Upper lobe of left lung (tissue), 6 donors: ENCODE results near the gene CEP104. TPM values are rescaled to one million over a fixed set of nuclear protein-coding genes. Genes with fewer than 3 reads are reported as not detected.

Experiments
- ATAC-seq, 2 donors: fragments of 200-7000 bp; cut with Tn5 transposase; one replicate each; pipeline ENCODE4 v1.9.1; 2022; ENCODE audit warnings: mild to moderate bottlenecking in 2 of 2, moderate library complexity in 2 of 2; ENCODE audit not compliant: low FRiP score in 2 of 2
- DNase-seq, 2 donors: peaks; one replicate each; pipeline ENCODE4 v3.0.0-alpha.2; 2019 to 2020
- H3K27ac ChIP-seq, 4 donors: fragments of 200-600 bp; sonication (generic); one replicate each; pipeline ENCODE4 v1.5.1; 2016 to 2019
- H3K27me3 ChIP-seq, 4 donors: fragments of 200-600 bp; sonication (generic); one replicate each; pipeline ENCODE4 v1.5.1; 2017 to 2019
- H3K36me3 ChIP-seq, 4 donors: fragments of 200-600 bp; sonication (generic); one replicate each; pipeline ENCODE4 v1.5.1; 2016 to 2019
- H3K4me1 ChIP-seq, 4 donors: fragments of 200-600 bp; sonication (generic); one replicate each; pipeline ENCODE4 v1.5.1; 2018 to 2019
- H3K4me3 ChIP-seq, 4 donors: fragments of 200-600 bp; sonication (generic); one replicate each; pipeline ENCODE4 v1.5.1; 2017 to 2019; ENCODE audit warnings: mild to moderate bottlenecking in 2 of 4, moderate library complexity in 1 of 4
- H3K9me3 ChIP-seq, 4 donors: fragments of 200-600 bp; sonication (generic); one replicate each; pipeline ENCODE4 v1.5.1; 2018 to 2019
- EP300 ChIP-seq, 4 donors: sonication (generic); formaldehyde crosslinking; IDR thresholded peaks; one replicate each; pipeline ENCODE4 v1.5.1; 2017; ENCODE audit warnings: antibody characterized with exemption in 4 of 4, control low read depth in 2 of 4
- POLR2A ChIP-seq, 4 donors: fragments of 450-650 bp; IDR thresholded peaks; one replicate each; pipeline ENCODE4 v1.5.1; 2016 to 2017; ENCODE audit warnings: antibody characterized with exemption in 4 of 4, mild to moderate bottlenecking in 2 of 4
- POLR2AphosphoS5 ChIP-seq, 2 donors: sonication (generic); formaldehyde crosslinking; IDR thresholded peaks; one replicate each; pipeline ENCODE4 v1.5.1; 2017; ENCODE audit warnings: antibody characterized with exemption in 2 of 2
- WGBS, 2 donors: methylation state at CpG; one replicate each; pipeline ENCODE4 v1.1.5; 2017 to 2018; 5-methylcytosine and 5-hydroxymethylcytosine counted together
- total RNA-seq, 6 donors: library from RNA; depleted of rRNA in 4 of 6; stranded (reverse); fragments of >200 nt in 4 of 6; gene quantifications; one replicate each; pipeline versions ENCODE4 v1.1.0 to v1.2.1, GENCODE V29; 2016 to 2021
- TF ChIP-seq, protein P1 (sequence below), 6 experiments: fragments of 450-650 bp in 4 of 6; fragments of 200-600 bp in 2 of 6; sonication (generic) in 2 of 6; IDR thresholded peaks; one replicate each; pipeline ENCODE4 v1.5.1; 2016 to 2019; ENCODE audit warnings: antibody characterized with exemption in 6 of 6
- donor health status: DM: no; HTN: no; CAD: no; lungs with moderate emphysema.
- donor health status: DM: no; HTN: yes; CAD: no; lungs with severe emphysema.

The CEP104 gene
- total RNA-seq, 6 donors from 2014 or later, result 37.7 to 118 (median 53.6) TPM

DNA sequence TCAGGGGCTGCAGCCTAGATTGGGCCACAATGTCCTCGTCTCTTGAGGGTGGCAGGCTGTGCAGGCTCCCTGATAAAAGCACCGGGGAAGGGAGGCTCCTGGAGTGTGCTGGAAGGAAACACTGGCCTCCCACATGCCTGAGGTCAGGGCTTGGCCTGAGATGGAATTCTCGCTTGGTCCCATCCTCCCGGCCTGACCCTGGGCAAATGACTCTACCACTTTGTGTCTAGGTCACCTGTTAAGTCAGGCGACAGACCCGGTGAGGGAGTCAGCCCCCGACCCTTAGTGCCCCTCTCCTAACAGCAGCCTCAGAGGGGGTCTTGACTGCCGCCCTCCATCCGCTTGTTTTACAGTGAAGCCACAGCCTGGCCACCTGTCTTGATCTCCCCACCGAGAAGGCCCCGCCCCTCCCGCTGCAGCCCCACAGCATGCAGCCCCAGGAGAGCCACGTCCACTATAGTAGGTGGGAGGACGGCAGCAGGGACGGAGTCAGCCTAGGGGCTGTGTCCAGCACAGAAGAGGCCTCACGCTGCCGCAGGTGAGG, 82.0 kb downstream of the CEP104 start:
- Histone ChIP-seq H3K4me1 (peaks cover 26 to 58% (median 47%) of the 10 kb centered on the region in 4 donors), H3K4me3 (no peak overlapping the region), H3K27ac (no peak overlapping the region), H3K36me3 (peaks cover 3 to 18% (median 11%) of the 10 kb centered on the region in 4 donors), H3K9me3 (no peaks in the 10 kb centered on the region), H3K27me3 (no peaks in the 10 kb centered on the region)
- TF ChIP-seq EP300 (IDR thresholded peaks at IDR 0.05), result no peak
- TF ChIP-seq, protein P1, sequence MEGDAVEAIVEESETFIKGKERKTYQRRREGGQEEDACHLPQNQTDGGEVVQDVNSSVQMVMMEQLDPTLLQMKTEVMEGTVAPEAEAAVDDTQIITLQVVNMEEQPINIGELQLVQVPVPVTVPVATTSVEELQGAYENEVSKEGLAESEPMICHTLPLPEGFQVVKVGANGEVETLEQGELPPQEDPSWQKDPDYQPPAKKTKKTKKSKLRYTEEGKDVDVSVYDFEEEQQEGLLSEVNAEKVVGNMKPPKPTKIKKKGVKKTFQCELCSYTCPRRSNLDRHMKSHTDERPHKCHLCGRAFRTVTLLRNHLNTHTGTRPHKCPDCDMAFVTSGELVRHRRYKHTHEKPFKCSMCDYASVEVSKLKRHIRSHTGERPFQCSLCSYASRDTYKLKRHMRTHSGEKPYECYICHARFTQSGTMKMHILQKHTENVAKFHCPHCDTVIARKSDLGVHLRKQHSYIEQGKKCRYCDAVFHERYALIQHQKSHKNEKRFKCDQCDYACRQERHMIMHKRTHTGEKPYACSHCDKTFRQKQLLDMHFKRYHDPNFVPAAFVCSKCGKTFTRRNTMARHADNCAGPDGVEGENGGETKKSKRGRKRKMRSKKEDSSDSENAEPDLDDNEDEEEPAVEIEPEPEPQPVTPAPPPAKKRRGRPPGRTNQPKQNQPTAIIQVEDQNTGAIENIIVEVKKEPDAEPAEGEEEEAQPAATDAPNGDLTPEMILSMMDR (IDR thresholded peaks at IDR 0.05), result no peak
- no peak for TF ChIP-seq POLR2AphosphoS5 (IDR thresholded peaks at IDR 0.05)
- no peak for TF ChIP-seq POLR2A (IDR thresholded peaks at IDR 0.05)
- DNase-seq, result peak in 1 of 2 donors; percentile 76
- WGBS, 2 donors, result 53 to 68% methylated on average over 14 of the region's 17 CpGs
- no peak for ATAC-seq

GRCh38 chr1:3774276-3774945, 82.6 kb downstream of the CEP104 start:
- TF ChIP-seq POLR2A (IDR thresholded peaks at IDR 0.05) (no peak), EP300 (IDR thresholded peaks at IDR 0.05) (no peak), POLR2AphosphoS5 (IDR thresholded peaks at IDR 0.05) (no peak)
- TF ChIP-seq, protein P1 (IDR thresholded peaks at IDR 0.05), result no peak
- no peaks in the 10 kb centered on the region for H3K9me3 ChIP-seq
- H3K4me1 ChIP-seq, result peaks cover 26 to 58% (median 47%) of the 10 kb centered on the region in 4 donors
- H3K27me3 ChIP-seq, result no peaks in the 10 kb centered on the region
- no peak overlapping the region for H3K4me3 ChIP-seq
- peaks cover 0 to 12% (median 5%) of the 10 kb centered on the region in 4 donors for H3K36me3 ChIP-seq
- DNase-seq (peak in 1 of 2 donors; percentile 80), ATAC-seq (no peak)
- 77% methylated on average over 18 of the region's 19 CpGs; no CpG with 5 or more reads in 1 of the 2 donors for WGBS, 2 donors
- no peak overlapping the region for H3K27ac ChIP-seq

- peak overlapping the region in 3 of 4 donors; percentile 56 to 78 (median 73) for H3K4me3 ChIP-seq
- DNase-seq (peak in 1 of 2 donors; percentile 58), ATAC-seq (no peak)
- H3K36me3 ChIP-seq, result peaks cover 0 to 5% (median under 1%) of the 10 kb centered on the region in 4 donors
- H3K9me3 ChIP-seq, result no peaks in the 10 kb centered on the region
- H3K4me1 ChIP-seq, result peaks cover 26 to 58% (median 47%) of the 10 kb centered on the region in 4 donors
- TF ChIP-seq POLR2A (IDR thresholded peaks at IDR 0.05) (no peak), POLR2AphosphoS5 (IDR thresholded peaks at IDR 0.05) (no peak), EP300 (IDR thresholded peaks at IDR 0.05) (no peak)
- TF ChIP-seq, protein P1 (IDR thresholded peaks at IDR 0.05), result no peak
- peak overlapping the region in 3 of 4 donors; percentile 67 to 74 (median 73) for H3K27ac ChIP-seq
- no peaks in the 10 kb centered on the region for H3K27me3 ChIP-seq
- WGBS, 2 donors, result 65% methylated on average over 15 of the region's 16 CpGs; no CpG with 5 or more reads in 1 of the 2 donors
Measured at GRCh38 chr1:3773572-3774275, 83.3 kb downstream of the CEP104 start.

DNA sequence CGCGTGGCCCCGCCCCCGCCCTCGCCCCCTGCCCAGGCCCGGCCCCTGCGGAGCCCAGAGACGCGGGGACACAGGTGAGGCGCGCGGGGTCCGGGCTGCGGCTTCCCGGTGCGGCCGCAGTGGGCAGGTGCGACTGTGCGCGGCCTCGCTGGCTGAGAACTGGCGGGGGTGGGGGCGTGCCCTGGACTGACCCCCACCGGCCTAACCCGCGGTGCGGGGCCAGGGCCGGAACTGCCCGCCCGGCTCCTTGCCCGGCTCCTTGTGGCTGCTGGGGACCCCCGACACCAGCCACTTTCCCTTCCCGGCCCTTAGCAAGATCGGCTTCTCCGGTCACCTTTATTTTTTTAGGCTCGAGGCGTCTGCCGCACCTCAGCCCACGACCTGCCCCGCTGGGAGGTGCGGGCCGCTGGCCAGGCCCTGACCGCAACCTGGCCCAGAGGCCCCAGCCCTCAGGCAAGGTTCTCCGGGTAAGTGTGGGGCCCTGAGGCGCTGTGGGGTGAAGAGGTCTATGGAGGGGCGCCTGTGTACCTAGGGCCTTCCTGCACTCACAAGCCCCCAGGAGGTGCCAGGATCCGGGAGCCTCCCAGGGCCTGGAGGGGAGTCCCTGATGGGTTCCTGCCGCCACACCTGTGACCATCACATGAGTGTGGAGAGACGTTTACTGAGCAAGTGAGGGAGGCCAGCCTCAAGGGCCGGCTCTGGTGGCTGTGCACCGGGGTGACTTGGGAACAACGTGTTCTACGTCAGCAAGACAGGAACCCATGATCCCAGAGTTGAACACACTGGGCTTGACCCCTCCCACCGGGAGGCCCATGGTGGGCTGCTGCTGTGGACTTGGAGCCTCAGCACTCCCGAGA, 84.1 kb downstream of the CEP104 start, which contains the start of gene SMIM1:
Gene SMIM1, plus strand, starts transcription at position 35 of the 857 bp plus-strand sequence. CDS start 2,625 bp downstream, outside the sequence.
- TF ChIP-seq POLR2AphosphoS5 (IDR thresholded peaks at IDR 0.05), result no peak
- no peak for TF ChIP-seq POLR2A (IDR thresholded peaks at IDR 0.05)
- TF ChIP-seq, protein P1 (IDR thresholded peaks at IDR 0.05), result no peak
- TF ChIP-seq EP300 (IDR thresholded peaks at IDR 0.05), result no peak
- Histone ChIP-seq H3K36me3 (peaks cover 0 to under 1% (median 0%) of the 10 kb centered on the region in 4 donors), H3K27me3 (no peaks in the 10 kb centered on the region), H3K27ac (peak within 1 kb of the TSS; percentile 61 to 74 (median 70)), H3K9me3 (no peaks in the 10 kb centered on the region), H3K4me1 (peaks cover 26 to 58% (median 47%) of the 10 kb centered on the region in 4 donors), H3K4me3 (peak within 1 kb of the TSS; percentile 54 to 78 (median 64))
- ATAC-seq (peak; percentile 1 to 28), DNase-seq (peak; percentile 70 to 75)
- 17 to 42% methylated on average over 9 to 32 of the region's 55 CpGs for WGBS, 2 donors
